ENCODE measurements around the gene ABCA4.

Gene ABCA4

DNA sequence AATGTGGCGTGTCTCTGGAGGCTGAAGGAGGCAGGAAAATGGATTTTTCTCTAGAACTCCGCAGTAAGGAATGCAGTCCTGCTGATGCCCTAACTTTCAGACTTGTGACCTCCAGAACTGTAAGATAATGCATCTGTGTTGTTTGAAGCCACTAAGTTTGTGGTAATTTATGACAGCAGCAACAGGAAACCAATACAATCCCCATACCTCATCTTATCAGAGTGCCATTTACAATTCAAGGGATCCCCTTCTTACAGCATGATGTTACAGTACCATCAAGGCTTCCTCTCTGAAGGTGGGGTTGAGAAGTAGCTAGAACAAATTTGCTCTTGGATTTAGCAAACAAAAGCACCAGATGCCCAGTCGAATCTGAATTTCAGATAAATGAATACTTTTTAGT lies 21.6 kb downstream of the ABCA4 start:
- H4K91ac ChIP-seq (ENCODE audit: low read depth, low read length, poor library complexity): no peak overlapping the region
- no peak overlapping the region for H2BK120ac ChIP-seq (ENCODE audit: low read depth, low read length)
- no CpG with 5 or more reads among the region's 3 CpGs for WGBS, 2 donors (ENCODE audit: extremely low coverage in 2 of 2, insufficient read length in 2 of 2, insufficient replicate concordance in 1 of 2)
- no peak overlapping the region for H3K9ac ChIP-seq (ENCODE audit: low read depth, low read length, poor library complexity)
- no peak overlapping the region for H3K4ac ChIP-seq (ENCODE audit: low read length)
- no peaks in the 10 kb centered on the region for H3K9me3 ChIP-seq (replicated peaks in 1 of 2; ENCODE audit: control insufficient read depth in 2 of 2, insufficient read depth in 1 of 2, low read depth in 1 of 2, low read length in 2 of 2)
- H2AFZ ChIP-seq (ENCODE audit: low read length): no peak overlapping the region
- no peak overlapping the region for H2BK12ac ChIP-seq (ENCODE audit: low read length)
- no peak overlapping the region for H3K27ac ChIP-seq (replicated peaks; ENCODE audit: low read length)
- H3K14ac ChIP-seq (ENCODE audit: low read length): no peak overlapping the region
- H3K36me3 ChIP-seq (replicated peaks in 1 of 2; ENCODE audit: control insufficient read depth in 2 of 2, insufficient read depth in 2 of 2, low read length in 2 of 2): no peaks in the 10 kb centered on the region
- H3K4me3 ChIP-seq (ENCODE audit: low read length in 2 of 2): no peak overlapping the region
- H2BK5ac ChIP-seq (ENCODE audit: low read length): no peak overlapping the region
- H2BK15ac ChIP-seq (ENCODE audit: low read length): no peak overlapping the region
- no peak overlapping the region for H3K23ac ChIP-seq (ENCODE audit: low read depth, low read length, poor library complexity)
- H3K4me2 ChIP-seq (ENCODE audit: insufficient read depth, low read length, poor library complexity, severe bottlenecking): no peak overlapping the region
- H4K8ac ChIP-seq (ENCODE audit: low read depth, low read length): no peak overlapping the region
- H3K18ac ChIP-seq (ENCODE audit: low read length): no peak overlapping the region
- H3K4me1 ChIP-seq (ENCODE audit: control insufficient read depth in 2 of 2, insufficient read depth in 1 of 2, low read depth in 1 of 2, low read length in 2 of 2): peaks cover 4 to 15% of the 10 kb centered on the region in 2 donors
- DNase-seq (ENCODE audit: low spot score): no peak
- no peaks in the 10 kb centered on the region for H3K79me1 ChIP-seq (ENCODE audit: low read depth, low read length)
- no peaks in the 10 kb centered on the region for H3K27me3 ChIP-seq (ENCODE audit: control insufficient read depth in 3 of 3, insufficient read depth in 3 of 3, low read depth in 1 of 3, low read length in 3 of 3)
- H2AK5ac ChIP-seq (ENCODE audit: low read depth, low read length): no peak overlapping the region

- Histone ChIP-seq H3K4me1 (ENCODE audit: control insufficient read depth in 2 of 2, insufficient read depth in 1 of 2, low read depth in 1 of 2, low read length in 2 of 2) (peaks cover 11 to 19% of the 10 kb centered on the region in 2 donors), H2BK120ac (ENCODE audit: low read depth, low read length) (no peak overlapping the region), H3K23ac (ENCODE audit: low read depth, low read length, poor library complexity) (no peak overlapping the region), H2AFZ (ENCODE audit: low read length) (no peak overlapping the region), H2BK12ac (ENCODE audit: low read length) (no peak overlapping the region), H3K36me3 (replicated peaks in 1 of 2; ENCODE audit: control insufficient read depth in 2 of 2, insufficient read depth in 2 of 2, low read length in 2 of 2) (no peaks in the 10 kb centered on the region), H3K79me1 (ENCODE audit: low read depth, low read length) (no peaks in the 10 kb centered on the region), H2BK5ac (ENCODE audit: low read length) (no peak overlapping the region), H3K14ac (ENCODE audit: low read length) (no peak overlapping the region), H3K18ac (ENCODE audit: low read length) (peak overlapping the region; percentile 11), H3K27ac (replicated peaks; ENCODE audit: low read length) (no peak overlapping the region), H3K4me2 (ENCODE audit: insufficient read depth, low read length, poor library complexity, severe bottlenecking) (no peak overlapping the region), H4K8ac (ENCODE audit: low read depth, low read length) (no peak overlapping the region), H3K27me3 (ENCODE audit: control insufficient read depth in 3 of 3, insufficient read depth in 3 of 3, low read depth in 1 of 3, low read length in 3 of 3) (no peaks in the 10 kb centered on the region), H3K4me3 (ENCODE audit: low read length in 2 of 2) (peak overlapping the region in 1 of 2 donors; percentile 8), H4K91ac (ENCODE audit: low read depth, low read length, poor library complexity) (no peak overlapping the region), H3K4ac (ENCODE audit: low read length) (no peak overlapping the region), H2BK15ac (ENCODE audit: low read length) (no peak overlapping the region), H2AK5ac (ENCODE audit: low read depth, low read length) (no peak overlapping the region), H3K9me3 (replicated peaks in 1 of 2; ENCODE audit: control insufficient read depth in 2 of 2, insufficient read depth in 1 of 2, low read depth in 1 of 2, low read length in 2 of 2) (no peaks in the 10 kb centered on the region), H3K9ac (ENCODE audit: low read depth, low read length, poor library complexity) (no peak overlapping the region)
- no peak for DNase-seq (ENCODE audit: low spot score)
- WGBS, 2 donors (ENCODE audit: extremely low coverage in 2 of 2, insufficient read length in 2 of 2, insufficient replicate concordance in 1 of 2): no CpG with 5 or more reads among the region's 18 CpGs
Observed at GRCh38 chr1:94098585-94099111, 22.3 kb downstream of the ABCA4 start.

DNA sequence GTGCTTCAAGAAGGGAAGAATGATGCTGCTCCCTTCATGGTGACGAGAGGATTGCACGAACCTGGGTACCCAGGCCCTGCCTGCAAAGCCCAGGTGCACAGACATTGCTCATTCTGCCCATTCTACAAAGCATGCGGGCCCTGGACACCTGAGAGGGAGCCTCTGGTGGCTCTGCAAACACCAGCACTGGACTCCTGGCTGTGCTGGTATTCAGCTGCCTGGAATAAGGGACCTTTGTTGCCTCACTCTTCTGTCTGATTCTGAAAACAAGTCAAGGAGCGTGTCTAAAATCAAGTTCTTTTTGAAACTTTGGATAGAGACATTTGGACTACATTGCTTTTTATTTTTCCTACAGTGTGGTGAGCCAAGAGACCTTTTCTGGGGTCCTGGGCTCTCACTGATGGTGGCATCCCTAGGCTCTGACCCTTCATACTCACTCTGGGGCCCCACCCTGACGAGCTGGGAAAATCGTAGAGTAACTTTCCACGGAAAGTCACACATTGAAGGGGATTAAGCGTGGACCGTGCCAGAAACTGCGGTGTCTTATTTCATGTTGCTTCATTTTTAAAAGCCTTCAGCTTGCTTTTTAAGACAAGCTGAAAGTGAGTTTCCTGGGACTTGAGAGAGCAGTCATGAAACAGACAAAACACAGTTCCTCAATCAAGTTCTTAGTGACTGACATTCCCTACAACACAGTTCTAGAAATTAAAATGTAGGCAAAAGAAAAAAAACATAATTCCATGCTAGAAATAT lies 24.0 kb downstream of the ABCA4 start:
- no peak overlapping the region for H4K8ac ChIP-seq (ENCODE audit: low read depth, low read length)
- H3K23ac ChIP-seq (ENCODE audit: low read depth, low read length, poor library complexity): no peak overlapping the region
- no peaks in the 10 kb centered on the region for H3K36me3 ChIP-seq (replicated peaks in 1 of 2; ENCODE audit: control insufficient read depth in 2 of 2, insufficient read depth in 2 of 2, low read length in 2 of 2)
- H4K91ac ChIP-seq (ENCODE audit: low read depth, low read length, poor library complexity): no peak overlapping the region
- no peak overlapping the region for H2AFZ ChIP-seq (ENCODE audit: low read length)
- no peaks in the 10 kb centered on the region for H3K79me1 ChIP-seq (ENCODE audit: low read depth, low read length)
- no peak overlapping the region for H3K14ac ChIP-seq (ENCODE audit: low read length)
- H3K4me2 ChIP-seq (ENCODE audit: insufficient read depth, low read length, poor library complexity, severe bottlenecking): no peak overlapping the region
- H2BK5ac ChIP-seq (ENCODE audit: low read length): no peak overlapping the region
- WGBS, 2 donors (ENCODE audit: extremely low coverage in 2 of 2, insufficient read length in 2 of 2, insufficient replicate concordance in 1 of 2): no CpG with 5 or more reads among the region's 10 CpGs
- H3K9me3 ChIP-seq (replicated peaks in 1 of 2; ENCODE audit: control insufficient read depth in 2 of 2, insufficient read depth in 1 of 2, low read depth in 1 of 2, low read length in 2 of 2): no peaks in the 10 kb centered on the region
- H3K4me1 ChIP-seq (ENCODE audit: control insufficient read depth in 2 of 2, insufficient read depth in 1 of 2, low read depth in 1 of 2, low read length in 2 of 2): peaks cover 24 to 30% of the 10 kb centered on the region in 2 donors
- no peak overlapping the region for H3K9ac ChIP-seq (ENCODE audit: low read depth, low read length, poor library complexity)
- H2AK5ac ChIP-seq (ENCODE audit: low read depth, low read length): no peak overlapping the region
- no peak overlapping the region for H3K18ac ChIP-seq (ENCODE audit: low read length)
- no peak overlapping the region for H3K4ac ChIP-seq (ENCODE audit: low read length)
- H2BK120ac ChIP-seq (ENCODE audit: low read depth, low read length): no peak overlapping the region
- no peak overlapping the region for H2BK15ac ChIP-seq (ENCODE audit: low read length)
- H3K27me3 ChIP-seq (ENCODE audit: control insufficient read depth in 3 of 3, insufficient read depth in 3 of 3, low read depth in 1 of 3, low read length in 3 of 3): no peaks in the 10 kb centered on the region
- no peak overlapping the region for H3K4me3 ChIP-seq (ENCODE audit: low read length in 2 of 2)
- no peak overlapping the region for H3K27ac ChIP-seq (replicated peaks; ENCODE audit: low read length)
- DNase-seq (ENCODE audit: low spot score): no peak
- no peak overlapping the region for H2BK12ac ChIP-seq (ENCODE audit: low read length)

DNA sequence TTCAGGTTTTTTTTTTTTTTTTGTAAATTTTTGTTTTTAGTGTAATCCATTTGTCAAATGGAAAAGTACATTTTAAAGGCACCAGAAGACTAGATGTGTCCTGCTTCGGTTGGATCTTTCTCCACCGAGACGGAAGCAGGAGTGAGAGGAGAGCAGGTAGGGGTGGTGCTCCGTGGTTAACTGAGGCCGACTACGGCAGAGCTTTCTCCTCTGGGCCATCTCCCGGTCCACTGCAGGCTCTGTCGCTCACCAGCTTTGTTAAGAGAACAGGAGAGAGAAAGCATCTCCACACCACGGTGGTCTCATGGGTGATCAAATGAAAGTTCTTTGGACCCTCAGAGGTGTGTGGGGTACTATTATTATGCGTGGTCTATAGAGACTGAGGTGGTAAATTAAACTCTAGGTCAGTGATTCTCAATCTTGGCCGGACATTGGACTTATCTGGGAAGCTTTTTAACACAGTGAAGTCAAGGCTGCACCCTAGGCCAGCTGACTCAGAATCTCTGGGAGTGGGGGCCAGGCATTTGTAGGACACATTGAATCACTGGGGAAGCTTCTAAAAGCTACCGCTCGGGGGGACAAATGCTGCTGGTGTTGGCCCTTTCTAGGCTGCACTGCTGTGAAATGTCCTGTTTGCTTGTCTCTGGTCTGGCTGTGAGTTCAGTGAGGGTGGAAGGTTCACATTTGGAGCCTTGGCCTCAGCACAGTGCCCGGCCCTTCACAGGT lies 25.0 kb downstream of the ABCA4 start:
- Histone ChIP-seq H4K91ac (ENCODE audit: low read depth, low read length, poor library complexity) (no peak overlapping the region), H3K4me1 (ENCODE audit: control insufficient read depth in 2 of 2, insufficient read depth in 1 of 2, low read depth in 1 of 2, low read length in 2 of 2) (peaks cover 30% of the 10 kb centered on the region in 2 donors), H3K9me3 (replicated peaks in 1 of 2; ENCODE audit: control insufficient read depth in 2 of 2, insufficient read depth in 1 of 2, low read depth in 1 of 2, low read length in 2 of 2) (no peaks in the 10 kb centered on the region), H2BK15ac (ENCODE audit: low read length) (peak overlapping the region; percentile 5), H2BK120ac (ENCODE audit: low read depth, low read length) (no peak overlapping the region), H3K4ac (ENCODE audit: low read length) (no peak overlapping the region), H3K18ac (ENCODE audit: low read length) (peak overlapping the region; percentile 45), H3K79me1 (ENCODE audit: low read depth, low read length) (no peaks in the 10 kb centered on the region), H3K14ac (ENCODE audit: low read length) (no peak overlapping the region), H2BK12ac (ENCODE audit: low read length) (no peak overlapping the region), H2BK5ac (ENCODE audit: low read length) (peak overlapping the region; percentile 22), H3K4me3 (ENCODE audit: low read length in 2 of 2) (no peak overlapping the region), H3K36me3 (replicated peaks in 1 of 2; ENCODE audit: control insufficient read depth in 2 of 2, insufficient read depth in 2 of 2, low read length in 2 of 2) (no peaks in the 10 kb centered on the region), H2AFZ (ENCODE audit: low read length) (no peak overlapping the region), H3K27ac (replicated peaks; ENCODE audit: low read length) (no peak overlapping the region), H3K4me2 (ENCODE audit: insufficient read depth, low read length, poor library complexity, severe bottlenecking) (no peak overlapping the region), H2AK5ac (ENCODE audit: low read depth, low read length) (peak overlapping the region; percentile 39), H4K8ac (ENCODE audit: low read depth, low read length) (no peak overlapping the region), H3K23ac (ENCODE audit: low read depth, low read length, poor library complexity) (no peak overlapping the region), H3K9ac (ENCODE audit: low read depth, low read length, poor library complexity) (no peak overlapping the region), H3K27me3 (ENCODE audit: control insufficient read depth in 3 of 3, insufficient read depth in 3 of 3, low read depth in 1 of 3, low read length in 3 of 3) (no peaks in the 10 kb centered on the region)
- no peak for DNase-seq (ENCODE audit: low spot score)
- no CpG with 5 or more reads among the region's 14 CpGs for WGBS, 2 donors (ENCODE audit: extremely low coverage in 2 of 2, insufficient read length in 2 of 2, insufficient replicate concordance in 1 of 2)

Measured in neuronal stem cell (in vitro differentiated cells).